ENCODE measurements around the gene ATP9B. TPM values are rescaled to one million over a fixed set of nuclear protein-coding genes. Genes with fewer than 3 reads are reported as not detected.

The ATP9B gene
- total RNA-seq, 1 donor from 2014 or later, result 50.3 TPM

GRCh38 chr18:79329786-79330185, 260.6 kb downstream of the ATP9B start:
- Histone ChIP-seq H3K9me3 (no peaks in the 10 kb centered on the region), H3K4me1 (no peaks in the 10 kb centered on the region), H3K36me3 (peaks cover 0 to 21% of the 10 kb centered on the region in 2 donors), H3K27ac (no peak overlapping the region), H3K27me3 (no peaks in the 10 kb centered on the region), H3K4me3 (no peak overlapping the region)
- intact Hi-C loops (cut with DNase I), result no loop called here
- no peak for DNase-seq (ENCODE audit: extremely low spot score in 2 of 2)
- no peak for TF ChIP-seq POLR2A (IDR thresholded peaks at IDR 0.05)
- TF ChIP-seq POLR2AphosphoS5 (IDR thresholded peaks at IDR 0.05; ENCODE audit: insufficient read depth in 1 of 2, low read depth in 1 of 2), result no peak
- TF ChIP-seq CTCF (IDR thresholded peaks at IDR 0.05), result no peak

- TF ChIP-seq POLR2AphosphoS5 (IDR thresholded peaks at IDR 0.05; ENCODE audit: insufficient read depth in 1 of 2, low read depth in 1 of 2) (no peak), CTCF (IDR thresholded peaks at IDR 0.05) (no peak), POLR2A (IDR thresholded peaks at IDR 0.05) (no peak)
- no peak for DNase-seq (ENCODE audit: extremely low spot score in 2 of 2)
- H3K4me1 ChIP-seq, result no peaks in the 10 kb centered on the region
- H3K4me3 ChIP-seq, result no peak overlapping the region
- H3K9me3 ChIP-seq, result no peaks in the 10 kb centered on the region
- H3K27ac ChIP-seq, result no peak overlapping the region
- peaks cover 0 to 28% of the 10 kb centered on the region in 2 donors for H3K36me3 ChIP-seq
- intact Hi-C loops (cut with DNase I), result no loop called here
- no peaks in the 10 kb centered on the region for H3K27me3 ChIP-seq
Measured at GRCh38 chr18:79332646-79333045, 263.5 kb downstream of the ATP9B start.

GRCh38 chr18:79333046-79333445, 263.9 kb downstream of the ATP9B start:
- peaks cover 0 to 32% of the 10 kb centered on the region in 2 donors for H3K36me3 ChIP-seq
- intact Hi-C loops (cut with DNase I), result no loop called here

GRCh38 chr18:79334496-79335233, 265.5 kb downstream of the ATP9B start:
- Histone ChIP-seq H3K27me3 (no peaks in the 10 kb centered on the region), H3K4me3 (no peak overlapping the region), H3K36me3 (peaks cover 0 to 28% of the 10 kb centered on the region in 2 donors), H3K27ac (no peak overlapping the region), H3K4me1 (no peaks in the 10 kb centered on the region), H3K9me3 (no peaks in the 10 kb centered on the region)
- intact Hi-C loops (cut with DNase I), result no loop called here
- TF ChIP-seq CTCF (IDR thresholded peaks at IDR 0.05), result no peak
- no peak for TF ChIP-seq POLR2A (IDR thresholded peaks at IDR 0.05)
- TF ChIP-seq POLR2AphosphoS5 (IDR thresholded peaks at IDR 0.05; ENCODE audit: insufficient read depth in 1 of 2, low read depth in 1 of 2), result no peak
- DNase-seq (ENCODE audit: extremely low spot score in 2 of 2), result peak; percentile 60 to 72

More at GRCh38 chr18:79333046-79333445, 263.9 kb downstream of the ATP9B start:
- Histone ChIP-seq H3K9me3 (no peaks in the 10 kb centered on the region), H3K27ac (no peak overlapping the region), H3K27me3 (no peaks in the 10 kb centered on the region), H3K4me3 (no peak overlapping the region), H3K4me1 (no peaks in the 10 kb centered on the region)
- no peak for TF ChIP-seq POLR2AphosphoS5 (IDR thresholded peaks at IDR 0.05; ENCODE audit: insufficient read depth in 1 of 2, low read depth in 1 of 2)
- no peak for TF ChIP-seq CTCF (IDR thresholded peaks at IDR 0.05)
- no peak for TF ChIP-seq POLR2A (IDR thresholded peaks at IDR 0.05)
- peak; percentile 60 to 72 for DNase-seq (ENCODE audit: extremely low spot score in 2 of 2)

GRCh38 chr18:79335833-79336360, 266.7 kb downstream of the ATP9B start:
- Histone ChIP-seq H3K27ac (no peak overlapping the region), H3K36me3 (peaks cover 0 to 17% of the 10 kb centered on the region in 2 donors), H3K27me3 (no peaks in the 10 kb centered on the region), H3K4me3 (no peak overlapping the region), H3K9me3 (no peaks in the 10 kb centered on the region), H3K4me1 (no peaks in the 10 kb centered on the region)
- no peak for TF ChIP-seq POLR2A (IDR thresholded peaks at IDR 0.05)
- intact Hi-C loops (cut with DNase I), result no loop called here
- DNase-seq (ENCODE audit: extremely low spot score in 2 of 2), result no peak

Data from vagina (tissue), 2 donors.